Suprapubic skin (tissue), 3 donors: ENCODE data around the gene MALAT1.

Source experiments
- EP300 ChIP-seq: sonication (generic); formaldehyde crosslinking; IDR thresholded peaks from one replicate; pipeline ENCODE4 v1.6.1; 2017; ENCODE audit warnings: antibody characterized with exemption
- POLR2A ChIP-seq, 2 donors: fragments of 450-650 bp; IDR thresholded peaks; one replicate each; pipeline ENCODE4 v1.6.1; 2017; ENCODE audit warnings: antibody characterized with exemption in 2 of 2, mild to moderate bottlenecking in 2 of 2, moderate library complexity in 2 of 2
- TF ChIP-seq, protein P1 (sequence below), 2 donors: fragments of 200-600 bp in 1 of 2; fragments of 450-650 bp in 1 of 2; sonication (generic) in 1 of 2; IDR thresholded peaks; one replicate each; pipeline ENCODE4 v1.5.1; 2016 to 2019; ENCODE audit warnings: antibody characterized with exemption in 2 of 2, mild to moderate bottlenecking in 1 of 2, moderate library complexity in 1 of 2

DNA sequence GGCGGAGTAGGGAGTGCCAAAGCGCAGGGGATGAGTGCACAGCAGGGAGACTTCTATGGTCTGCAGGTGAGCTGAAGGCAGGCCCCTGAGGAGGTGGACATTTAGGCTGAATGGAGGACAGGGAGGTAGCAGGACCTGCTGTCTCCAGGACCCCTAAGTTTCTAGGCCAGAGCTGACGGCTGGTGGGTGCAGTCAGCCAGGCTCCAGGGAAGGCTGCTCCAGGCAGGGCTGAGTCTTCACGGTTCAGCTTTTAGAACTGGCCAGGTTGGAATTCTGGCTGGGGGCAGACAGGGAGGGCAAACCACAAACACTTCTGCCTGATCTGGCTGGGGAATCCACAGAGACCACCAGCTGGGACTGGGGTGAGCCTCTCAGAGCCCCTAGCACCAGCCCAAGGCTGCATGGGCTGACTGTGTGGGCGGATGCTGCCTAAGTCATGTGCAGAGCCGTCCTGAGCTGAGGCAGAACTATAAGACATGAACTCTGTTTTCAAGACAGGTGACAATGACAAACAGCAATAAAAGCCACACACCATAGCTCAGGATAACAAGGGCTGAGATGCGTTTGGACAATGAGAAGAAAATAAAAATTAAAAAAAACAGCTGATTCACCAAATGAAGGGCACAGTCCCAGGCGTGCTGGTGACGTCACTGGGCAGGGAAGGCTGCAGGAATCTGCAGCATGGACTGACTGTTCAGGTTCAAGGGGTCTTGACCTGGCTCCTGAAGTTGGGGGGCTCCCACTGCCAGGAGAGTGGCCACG lies 10.4 kb upstream of the MALAT1 start:
- TF ChIP-seq, protein P1, sequence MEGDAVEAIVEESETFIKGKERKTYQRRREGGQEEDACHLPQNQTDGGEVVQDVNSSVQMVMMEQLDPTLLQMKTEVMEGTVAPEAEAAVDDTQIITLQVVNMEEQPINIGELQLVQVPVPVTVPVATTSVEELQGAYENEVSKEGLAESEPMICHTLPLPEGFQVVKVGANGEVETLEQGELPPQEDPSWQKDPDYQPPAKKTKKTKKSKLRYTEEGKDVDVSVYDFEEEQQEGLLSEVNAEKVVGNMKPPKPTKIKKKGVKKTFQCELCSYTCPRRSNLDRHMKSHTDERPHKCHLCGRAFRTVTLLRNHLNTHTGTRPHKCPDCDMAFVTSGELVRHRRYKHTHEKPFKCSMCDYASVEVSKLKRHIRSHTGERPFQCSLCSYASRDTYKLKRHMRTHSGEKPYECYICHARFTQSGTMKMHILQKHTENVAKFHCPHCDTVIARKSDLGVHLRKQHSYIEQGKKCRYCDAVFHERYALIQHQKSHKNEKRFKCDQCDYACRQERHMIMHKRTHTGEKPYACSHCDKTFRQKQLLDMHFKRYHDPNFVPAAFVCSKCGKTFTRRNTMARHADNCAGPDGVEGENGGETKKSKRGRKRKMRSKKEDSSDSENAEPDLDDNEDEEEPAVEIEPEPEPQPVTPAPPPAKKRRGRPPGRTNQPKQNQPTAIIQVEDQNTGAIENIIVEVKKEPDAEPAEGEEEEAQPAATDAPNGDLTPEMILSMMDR (IDR thresholded peaks at IDR 0.05), result no peak
- TF ChIP-seq POLR2A (IDR thresholded peaks at IDR 0.05), result no peak
- TF ChIP-seq EP300, result no peak
